HG03097 (cell line): ENCODE data around the gene KLF1.
"Not testable (repeated sequence)": the region's sequence is repeated elsewhere in the genome, so short reads cannot be mapped to it uniquely, and the experiment has no call there.

ENCODE experiments used
- ATAC-seq: cut with Tn5 transposase; IDR thresholded peaks from one replicate; pipeline ENCODE4 v1.9.1; 2021; ENCODE audit not compliant: unreplicated experiment, low FRiP score

Gene KLF1

GRCh38 chr19:12886969-12887747, at the start of gene KLF1:
TSS of gene KLF1 (minus strand) at chr19:12887201. CDS start at chr19:12887140, 61 bp downstream.
- ATAC-seq, result no peak

GRCh38 chr19:12936582-12936981, 49.6 kb upstream of the KLF1 start:
- ATAC-seq, result no peak

- ATAC-seq, result no peak
Measured at GRCh38 chr19:12935071-12935470, 48.1 kb upstream of the KLF1 start.

GRCh38 chr19:12933287-12934072, 46.5 kb upstream of the KLF1 start, which contains the start of gene FARSA:
TSS of gene FARSA (minus strand) at chr19:12933711. CDS start at chr19:12933696, 15 bp downstream.
- no peak for ATAC-seq

- no peak for ATAC-seq
Measured at GRCh38 chr19:12932392-12933286, 45.6 kb upstream of the KLF1 start.

- ATAC-seq, result no peak
Measured at GRCh38 chr19:12930002-12930645, 43.1 kb upstream of the KLF1 start.

GRCh38 chr19:12924621-12925310, 37.8 kb upstream of the KLF1 start:
- ATAC-seq, result no peak

- no peak for ATAC-seq
Measured at GRCh38 chr19:12922959-12923358, 36.0 kb upstream of the KLF1 start.

GRCh38 chr19:12921047-12921446, 34.0 kb upstream of the KLF1 start:
- ATAC-seq, result no peak

GRCh38 chr19:12918253-12918652, 31.3 kb upstream of the KLF1 start:
- ATAC-seq, result no peak

- ATAC-seq, result not testable (repeated sequence)
Measured at GRCh38 chr19:12915860-12916259, 28.9 kb upstream of the KLF1 start.

- no peak for ATAC-seq
Measured at GRCh38 chr19:12913851-12914690, 27.1 kb upstream of the KLF1 start.

- ATAC-seq, result no peak
Measured at GRCh38 chr19:12913011-12913561, 26.1 kb upstream of the KLF1 start.

- ATAC-seq, result no peak
Measured at GRCh38 chr19:12912571-12912970, 25.6 kb upstream of the KLF1 start.

GRCh38 chr19:12907166-12907565, 20.2 kb upstream of the KLF1 start:
- no peak for ATAC-seq

- ATAC-seq, result peak; percentile 65
Measured at GRCh38 chr19:12899891-12900518, 13.0 kb upstream of the KLF1 start.

GRCh38 chr19:12896460-12896859, 9.5 kb upstream of the KLF1 start:
- no peak for ATAC-seq

GRCh38 chr19:12893582-12893981, 6.6 kb upstream of the KLF1 start:
- ATAC-seq, result no peak
